GM20000 (cell line): ENCODE data around the gene EFCAB12.
"Not testable (repeated sequence)": the region's sequence is repeated elsewhere in the genome, so short reads cannot be mapped to it uniquely, and the experiment has no call there.

Experiments used
- DNase-seq: peaks from one replicate; pipeline ENCODE4 v3.0.0; 2012; ENCODE audit warnings: low spot score
- TF ChIP-seq, protein P1 (sequence below): IDR thresholded peaks from 2 replicates; pipeline ENCODE4 v1.5.1; 2012; ENCODE audit warnings: mild to moderate bottlenecking, control low read depth; ENCODE audit errors: extremely low read depth, missing control alignments

EFCAB12 gene

DNA sequence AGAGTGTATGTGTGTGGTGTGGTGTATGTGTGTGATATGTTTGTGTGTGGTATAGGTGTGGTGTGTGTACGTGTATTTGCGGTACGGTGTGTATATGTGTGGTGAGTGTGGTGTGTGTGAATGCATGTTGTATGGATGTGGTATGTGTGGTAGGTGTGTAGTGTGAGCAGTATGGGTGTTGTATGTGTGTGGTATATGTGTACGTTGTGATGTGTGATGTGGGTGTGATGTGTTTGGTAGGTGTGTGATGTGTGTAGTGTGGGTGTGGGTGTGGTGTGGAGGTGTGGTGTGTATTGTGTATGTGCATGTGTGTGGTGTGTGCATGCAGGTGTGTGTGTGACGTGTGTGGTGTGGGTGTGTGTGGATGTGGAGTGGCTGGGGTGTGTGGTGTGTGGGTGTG, 58.7 kb downstream of the EFCAB12 start:
- TF ChIP-seq, protein P1, sequence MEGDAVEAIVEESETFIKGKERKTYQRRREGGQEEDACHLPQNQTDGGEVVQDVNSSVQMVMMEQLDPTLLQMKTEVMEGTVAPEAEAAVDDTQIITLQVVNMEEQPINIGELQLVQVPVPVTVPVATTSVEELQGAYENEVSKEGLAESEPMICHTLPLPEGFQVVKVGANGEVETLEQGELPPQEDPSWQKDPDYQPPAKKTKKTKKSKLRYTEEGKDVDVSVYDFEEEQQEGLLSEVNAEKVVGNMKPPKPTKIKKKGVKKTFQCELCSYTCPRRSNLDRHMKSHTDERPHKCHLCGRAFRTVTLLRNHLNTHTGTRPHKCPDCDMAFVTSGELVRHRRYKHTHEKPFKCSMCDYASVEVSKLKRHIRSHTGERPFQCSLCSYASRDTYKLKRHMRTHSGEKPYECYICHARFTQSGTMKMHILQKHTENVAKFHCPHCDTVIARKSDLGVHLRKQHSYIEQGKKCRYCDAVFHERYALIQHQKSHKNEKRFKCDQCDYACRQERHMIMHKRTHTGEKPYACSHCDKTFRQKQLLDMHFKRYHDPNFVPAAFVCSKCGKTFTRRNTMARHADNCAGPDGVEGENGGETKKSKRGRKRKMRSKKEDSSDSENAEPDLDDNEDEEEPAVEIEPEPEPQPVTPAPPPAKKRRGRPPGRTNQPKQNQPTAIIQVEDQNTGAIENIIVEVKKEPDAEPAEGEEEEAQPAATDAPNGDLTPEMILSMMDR, result no peak
- DNase-seq, result no peak

DNA sequence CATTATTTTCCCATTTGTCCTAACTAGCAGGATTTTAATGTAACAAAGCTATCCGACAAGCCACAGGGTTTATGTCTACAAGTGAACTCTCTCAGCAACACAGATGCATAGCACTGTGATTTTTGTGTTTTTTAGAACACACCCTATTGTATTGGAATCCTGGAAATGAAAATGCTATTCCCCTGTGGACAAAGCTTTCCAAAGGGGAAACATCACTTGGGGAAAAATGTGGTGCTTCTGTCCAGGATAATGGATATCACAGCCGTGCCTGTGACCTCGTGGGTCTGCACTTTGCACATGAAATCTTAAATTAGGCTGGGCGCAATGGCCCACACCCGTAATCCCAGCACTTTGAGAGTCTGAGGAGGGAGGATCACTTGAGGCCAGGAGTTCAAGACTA, 60.6 kb downstream of the EFCAB12 start:
- no peak for DNase-seq
- TF ChIP-seq, protein P1, result no peak

DNA sequence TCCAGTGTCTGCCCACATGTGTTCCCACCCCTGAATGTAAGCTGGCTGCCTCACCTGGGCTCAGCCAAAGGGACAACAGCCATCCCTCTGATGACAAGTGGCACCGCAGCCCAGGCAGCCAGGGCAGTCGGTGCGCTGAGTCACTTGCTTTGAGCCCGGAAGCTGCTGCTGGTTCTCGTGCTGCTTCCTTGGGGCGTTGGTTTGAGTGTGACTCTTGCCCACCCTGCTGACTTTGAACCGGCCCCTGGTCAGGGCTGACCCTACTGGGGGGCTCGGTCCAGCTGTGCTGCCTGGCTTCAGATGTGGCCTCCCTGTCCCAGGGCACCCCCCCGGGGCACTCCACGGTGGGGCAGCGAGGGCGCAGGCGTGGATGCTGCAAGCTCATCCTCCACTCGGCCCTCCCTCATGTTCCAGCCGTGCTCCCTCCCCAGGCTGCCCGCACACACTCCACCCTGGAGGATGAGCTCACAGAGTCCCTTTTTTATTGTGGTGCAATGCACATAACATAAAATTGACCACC, 62.1 kb downstream of the EFCAB12 start:
- DNase-seq, result no peak
- TF ChIP-seq, protein P1, result no peak

DNA sequence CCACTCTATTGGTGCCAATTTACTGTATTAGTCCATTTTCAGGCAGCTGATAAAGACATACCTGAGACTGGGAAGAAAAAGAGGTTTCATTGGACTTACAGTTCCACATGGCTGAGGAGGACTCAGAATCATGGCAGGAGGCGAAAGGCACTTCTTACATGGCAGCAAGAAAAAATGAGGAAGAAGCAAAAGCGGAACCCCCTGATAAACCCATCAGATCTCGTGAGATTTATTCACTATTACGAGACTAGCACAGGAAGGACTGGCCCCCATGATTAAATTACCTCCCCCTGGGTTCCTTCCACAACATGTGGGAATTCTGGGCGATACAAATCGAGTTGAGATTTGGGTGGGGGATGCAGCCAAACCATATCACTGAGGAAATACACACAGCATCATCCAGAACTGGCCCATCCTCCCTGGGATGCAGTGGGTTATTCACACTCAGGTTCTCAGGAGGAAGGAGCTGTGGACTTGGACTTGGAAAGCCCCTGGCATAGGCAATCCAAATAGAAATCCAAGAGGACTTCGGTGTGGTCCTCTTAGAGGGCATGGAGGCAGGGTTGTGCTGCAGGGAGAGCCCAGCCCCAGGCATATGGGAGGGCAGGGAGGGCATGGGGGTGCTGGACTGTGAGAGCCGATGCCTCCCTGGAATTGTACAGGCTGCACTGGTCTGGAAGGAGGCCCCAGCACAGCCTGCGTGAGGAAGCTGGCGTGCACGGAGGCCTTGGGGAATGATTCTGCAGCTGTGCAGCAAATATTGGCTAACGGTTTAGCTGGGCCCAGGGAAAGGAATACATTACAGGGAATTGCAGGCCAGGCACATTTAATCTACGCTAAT, 62.9 kb downstream of the EFCAB12 start:
- no peak for DNase-seq
- TF ChIP-seq, protein P1, result no peak

DNA sequence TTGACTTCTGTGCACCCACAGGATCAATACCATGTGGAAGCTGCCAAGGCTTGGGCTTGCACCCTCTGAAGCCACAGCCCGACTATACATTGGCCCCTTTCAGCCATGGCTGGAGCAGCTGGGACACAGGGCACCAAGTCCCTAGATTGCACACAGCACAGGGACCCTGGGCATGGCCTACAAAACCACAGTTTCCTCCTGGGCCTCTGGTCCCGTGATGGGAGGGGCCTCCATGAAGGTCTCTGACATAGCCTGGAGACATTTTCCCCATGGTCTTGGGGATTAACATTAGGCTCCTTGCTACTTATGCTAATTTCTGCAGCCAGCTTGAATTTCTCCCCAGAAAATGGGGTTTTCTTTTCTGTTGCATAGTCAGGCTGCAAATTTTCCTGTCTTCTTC, 63.6 kb downstream of the EFCAB12 start:
- DNase-seq, result not testable (repeated sequence)

DNA sequence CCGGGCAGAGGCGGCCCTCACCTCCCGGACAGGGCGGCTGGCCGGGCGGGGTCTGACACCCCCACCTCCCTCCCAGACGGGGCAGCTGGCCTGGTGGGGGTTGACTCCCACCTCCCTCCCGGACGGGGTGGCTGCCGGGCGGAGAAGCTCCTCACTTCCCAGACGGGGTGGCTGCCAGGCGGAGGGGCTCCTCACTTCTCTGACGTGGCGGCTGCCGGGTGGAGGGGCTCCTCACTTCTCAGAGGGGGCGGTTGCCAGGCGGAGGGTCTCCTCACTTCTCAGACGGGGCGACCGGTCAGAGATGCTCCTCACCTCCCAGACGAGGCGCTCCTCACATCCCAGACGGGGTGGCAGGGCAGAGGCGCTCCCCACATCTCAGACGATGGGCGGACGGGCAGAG, 65.1 kb downstream of the EFCAB12 start:
- DNase-seq, result not testable (repeated sequence)

DNA sequence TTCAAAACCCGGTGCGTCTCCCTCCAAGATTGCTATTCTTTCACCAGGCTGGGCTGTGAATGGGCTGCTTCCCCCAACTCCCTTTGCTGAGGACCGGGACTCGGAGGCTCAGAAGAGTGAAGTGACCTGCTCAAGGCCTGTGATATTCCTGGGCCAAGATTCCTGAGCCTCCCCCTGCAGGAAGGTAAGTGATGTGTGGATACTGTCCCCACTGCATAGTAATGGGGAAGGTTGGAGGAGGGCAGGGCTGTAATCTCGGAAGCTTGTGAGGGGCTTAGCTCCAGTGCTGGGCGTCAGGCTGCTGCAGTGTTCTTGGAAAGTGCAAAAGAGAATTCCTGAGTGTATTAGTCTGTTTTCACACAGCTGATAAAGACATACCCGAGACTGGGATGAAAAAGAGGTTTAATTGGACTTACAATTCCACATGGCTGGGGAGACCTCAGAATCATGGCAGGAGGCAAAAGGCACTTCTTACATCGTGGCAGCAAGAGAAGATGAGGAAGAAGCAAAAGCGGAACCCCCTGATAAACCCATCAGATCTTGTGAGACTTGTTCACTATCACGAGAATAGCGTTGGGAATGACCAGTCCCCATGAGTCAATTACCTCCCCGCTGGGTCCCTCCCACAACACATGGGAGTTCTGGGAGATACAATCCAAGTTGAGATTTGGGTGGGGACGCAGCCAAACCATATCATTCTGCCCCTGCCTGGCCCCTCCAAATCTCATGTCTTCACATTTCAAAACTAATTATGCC, 67.6 kb downstream of the EFCAB12 start:
- DNase-seq, result no peak
- TF ChIP-seq, protein P1, result no peak

DNA sequence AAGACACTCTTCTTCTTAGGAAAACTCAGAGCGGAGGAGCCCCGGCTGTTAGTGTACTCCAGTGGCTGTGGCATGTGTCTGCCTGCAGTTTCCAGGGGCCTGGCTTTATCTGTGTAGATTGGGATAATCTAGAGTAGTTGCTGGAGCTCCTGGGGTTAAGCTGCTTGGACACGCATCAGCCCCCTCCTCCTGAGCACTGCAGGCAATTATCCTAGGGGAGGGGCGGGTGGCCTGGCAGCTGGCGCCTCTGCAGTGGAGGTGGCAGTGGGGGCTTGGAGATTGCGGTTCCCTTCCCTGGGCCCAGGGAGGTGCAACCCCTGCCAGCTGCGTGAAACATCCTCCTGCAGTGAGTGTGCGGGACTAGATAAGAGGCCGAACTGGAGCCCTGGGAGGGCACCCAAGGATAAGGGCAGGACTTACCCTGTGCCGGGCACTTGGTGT, 68.2 kb downstream of the EFCAB12 start:
- DNase-seq, result no peak
- TF ChIP-seq, protein P1, result no peak
